Neural progenitor cell (in vitro differentiated cells): ENCODE results near the gene UNC80. TPM values are rescaled to one million over a fixed set of nuclear protein-coding genes. Genes with fewer than 3 reads are reported as not detected.
A peak's percentile ranks its signal among the peaks of the same experiment; 100 is the strongest.

Experiments used
- DNase-seq: peaks from one replicate; pipeline ENCODE4 v3.0.0-alpha.2; 2016; ENCODE audit warnings: low spot score
- H2AFZ ChIP-seq: fragments of 200-600 bp; sonication (generic); replicated peaks from 2 replicates; pipeline ENCODE4 v1.6.1; 2016; ENCODE audit warnings: antibody characterized with exemption
- H3F3A ChIP-seq: fragments of 200-600 bp; sonication (generic); 2 replicates; pipeline ENCODE4 v1.6.1; 2016; ENCODE audit warnings: antibody characterized with exemption, low read depth
- H3K27ac ChIP-seq: fragments of 200-600 bp; sonication (generic); 2 replicates; pipeline ENCODE4 v1.5.1; 2016; ENCODE audit warnings: mild to moderate bottlenecking
- H3K27me3 ChIP-seq: fragments of 200-600 bp; sonication (generic); 2 replicates; pipeline ENCODE4 v1.6.1; 2016; ENCODE audit warnings: mild to moderate bottlenecking, moderate library complexity
- H3K36me3 ChIP-seq: fragments of 200-600 bp; sonication (generic); 2 replicates; pipeline ENCODE4 v1.5.1; 2016
- H3K4me1 ChIP-seq: fragments of 200-600 bp; sonication (generic); 2 replicates; pipeline ENCODE4 v1.6.1; 2016; ENCODE audit warnings: mixed run types
- H3K4me2 ChIP-seq: fragments of 200-600 bp; sonication (generic); 2 replicates; pipeline ENCODE4 v1.6.1; 2016
- H3K4me3 ChIP-seq: fragments of 200-600 bp; sonication (generic); 2 replicates; pipeline ENCODE4 v1.5.1; 2016
- H3K79me2 ChIP-seq: fragments of 200-600 bp; sonication (generic); 2 replicates; pipeline ENCODE4 v1.6.1; 2016; ENCODE audit warnings: low read depth
- H3K9ac ChIP-seq: fragments of 200-600 bp; sonication (generic); 2 replicates; pipeline ENCODE4 v1.6.1; 2016
- H3K9me3 ChIP-seq: fragments of 200-600 bp; sonication (generic); 2 replicates; pipeline ENCODE4 v1.5.1; 2016; ENCODE audit warnings: low read depth
- H4K20me1 ChIP-seq: fragments of 200-600 bp; sonication (generic); 2 replicates; pipeline ENCODE4 v1.6.1; 2016; ENCODE audit warnings: low read depth
- H3K27ac Mint-ChIP-seq: 3 replicates; pipeline ENCODE4 v1.8.0; 2021; ENCODE audit warnings: mixed read lengths
- H3K27me3 Mint-ChIP-seq: 2 replicates; pipeline ENCODE4 v1.8.0; 2022; ENCODE audit warnings: low read depth, mild to moderate bottlenecking, inconsistent platforms, moderate library complexity, mixed read lengths; ENCODE audit not compliant: insufficient read depth
- H3K36me3 Mint-ChIP-seq: 3 replicates; pipeline ENCODE4 v1.8.0; 2021; ENCODE audit warnings: mixed read lengths
- H3K4me1 Mint-ChIP-seq: 3 replicates; pipeline ENCODE4 v1.8.0; 2021; ENCODE audit warnings: mixed read lengths
- H3K4me3 Mint-ChIP-seq: 3 replicates; pipeline ENCODE4 v1.8.0; 2021; ENCODE audit warnings: mild to moderate bottlenecking, moderate library complexity, mixed read lengths
- H3K9me3 Mint-ChIP-seq: 3 replicates; pipeline ENCODE4 v1.8.0; 2020; ENCODE audit warnings: mixed read lengths
- EZH2 ChIP-seq: fragments of 200-600 bp; sonication (generic); IDR thresholded peaks from 2 replicates; pipeline ENCODE4 v1.6.1; 2017; ENCODE audit warnings: antibody characterized with exemption, mild to moderate bottlenecking, moderate library complexity
- EZH2phosphoT487 ChIP-seq: fragments of 200-600 bp; sonication (generic); IDR thresholded peaks from 2 replicates; pipeline ENCODE4 v1.6.1; 2017; ENCODE audit warnings: antibody characterized with exemption
- total RNA-seq: library from RNA; depleted of rRNA; stranded (reverse); fragments of >200 nt; gene quantifications from 2 replicates; pipeline ENCODE4 v1.2.3, GENCODE V29; 2015; ENCODE audit warnings: low replicate concordance
- TF ChIP-seq, protein P1 (sequence below): fragments of 200-600 bp; sonication (generic); IDR thresholded peaks from 2 replicates; pipeline ENCODE4 v1.5.1; 2017; ENCODE audit warnings: antibody characterized with exemption, mild to moderate bottlenecking

The UNC80 gene
- total RNA-seq, 1 donor from 2014 or later: 1.9 TPM

DNA sequence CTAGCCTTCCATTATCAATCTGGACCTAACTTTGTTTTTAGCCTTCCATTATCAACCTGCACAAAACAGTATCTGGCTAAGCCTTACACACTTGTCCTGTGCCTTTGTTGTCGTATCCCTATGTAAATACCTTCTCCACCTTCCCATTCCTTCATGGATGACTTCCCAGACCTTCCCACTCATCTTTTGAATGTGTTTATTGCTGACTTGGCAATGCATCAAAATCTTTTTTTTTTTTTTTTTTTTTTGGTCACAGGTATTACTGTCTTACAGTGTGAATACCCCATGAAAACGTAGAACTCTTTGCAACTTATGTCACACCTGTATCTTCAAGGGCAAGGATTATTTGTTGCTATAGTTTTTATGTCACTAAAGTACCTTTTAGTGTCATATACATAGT, 256.5 kb downstream of the UNC80 start:
- Histone ChIP-seq H3K27ac (peak overlapping the region; percentile 12), H3K4me2 (no peak overlapping the region), H2AFZ (no peak overlapping the region), H3K79me2 (no peaks in the 10 kb centered on the region), H4K20me1 (no peaks in the 10 kb centered on the region), H3K36me3 (peaks cover 4% of the 10 kb centered on the region), H3K4me1 (no peaks in the 10 kb centered on the region), H3K9me3 (no peaks in the 10 kb centered on the region), H3K9ac (no peak overlapping the region), H3K27me3 (no peaks in the 10 kb centered on the region), H3K4me3 (no peak overlapping the region), H3F3A (peaks cover 7% of the 10 kb centered on the region)
- no peaks in the 10 kb centered on the region for H3K4me1 Mint-ChIP-seq
- TF ChIP-seq, protein P1, sequence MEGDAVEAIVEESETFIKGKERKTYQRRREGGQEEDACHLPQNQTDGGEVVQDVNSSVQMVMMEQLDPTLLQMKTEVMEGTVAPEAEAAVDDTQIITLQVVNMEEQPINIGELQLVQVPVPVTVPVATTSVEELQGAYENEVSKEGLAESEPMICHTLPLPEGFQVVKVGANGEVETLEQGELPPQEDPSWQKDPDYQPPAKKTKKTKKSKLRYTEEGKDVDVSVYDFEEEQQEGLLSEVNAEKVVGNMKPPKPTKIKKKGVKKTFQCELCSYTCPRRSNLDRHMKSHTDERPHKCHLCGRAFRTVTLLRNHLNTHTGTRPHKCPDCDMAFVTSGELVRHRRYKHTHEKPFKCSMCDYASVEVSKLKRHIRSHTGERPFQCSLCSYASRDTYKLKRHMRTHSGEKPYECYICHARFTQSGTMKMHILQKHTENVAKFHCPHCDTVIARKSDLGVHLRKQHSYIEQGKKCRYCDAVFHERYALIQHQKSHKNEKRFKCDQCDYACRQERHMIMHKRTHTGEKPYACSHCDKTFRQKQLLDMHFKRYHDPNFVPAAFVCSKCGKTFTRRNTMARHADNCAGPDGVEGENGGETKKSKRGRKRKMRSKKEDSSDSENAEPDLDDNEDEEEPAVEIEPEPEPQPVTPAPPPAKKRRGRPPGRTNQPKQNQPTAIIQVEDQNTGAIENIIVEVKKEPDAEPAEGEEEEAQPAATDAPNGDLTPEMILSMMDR: no peak
- TF ChIP-seq EZH2: no peak
- no peaks in the 10 kb centered on the region for H3K9me3 Mint-ChIP-seq
- no peak overlapping the region for H3K4me3 Mint-ChIP-seq
- H3K27me3 Mint-ChIP-seq: no peaks in the 10 kb centered on the region
- no peak for DNase-seq
- H3K36me3 Mint-ChIP-seq: peaks cover 23% of the 10 kb centered on the region
- H3K27ac Mint-ChIP-seq: no peak overlapping the region

DNA sequence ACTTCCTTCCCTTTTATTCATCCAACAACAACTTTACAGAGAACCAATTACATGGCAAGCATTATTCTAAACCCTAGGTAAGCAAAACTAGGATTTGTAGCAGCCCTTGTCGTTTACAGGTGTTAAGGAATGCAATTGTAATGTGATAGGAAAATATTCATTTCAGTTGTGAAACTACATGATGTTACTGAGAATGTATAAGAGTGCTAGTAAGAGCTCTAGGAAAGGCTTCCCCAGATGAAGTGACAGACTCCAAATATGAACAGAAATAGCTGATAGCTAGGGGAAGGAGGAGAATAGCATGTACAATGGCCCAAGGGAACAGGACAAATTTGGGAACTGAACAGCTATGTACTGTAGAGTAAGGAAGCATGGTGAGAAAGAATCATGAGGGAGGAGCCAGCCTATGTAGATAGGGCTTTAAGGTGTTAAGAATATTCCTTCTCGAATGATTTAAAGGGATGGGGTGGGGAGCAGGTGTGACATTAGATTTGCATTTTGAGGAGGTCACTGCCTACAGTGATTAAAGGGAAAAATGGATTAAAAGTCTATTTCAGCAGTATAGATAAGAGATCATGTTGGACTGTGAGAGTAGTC, 262.6 kb downstream of the UNC80 start:
- H3K27me3 ChIP-seq: no peaks in the 10 kb centered on the region
- no peaks in the 10 kb centered on the region for H3K4me1 Mint-ChIP-seq
- no peak overlapping the region for H3K27ac Mint-ChIP-seq

DNA sequence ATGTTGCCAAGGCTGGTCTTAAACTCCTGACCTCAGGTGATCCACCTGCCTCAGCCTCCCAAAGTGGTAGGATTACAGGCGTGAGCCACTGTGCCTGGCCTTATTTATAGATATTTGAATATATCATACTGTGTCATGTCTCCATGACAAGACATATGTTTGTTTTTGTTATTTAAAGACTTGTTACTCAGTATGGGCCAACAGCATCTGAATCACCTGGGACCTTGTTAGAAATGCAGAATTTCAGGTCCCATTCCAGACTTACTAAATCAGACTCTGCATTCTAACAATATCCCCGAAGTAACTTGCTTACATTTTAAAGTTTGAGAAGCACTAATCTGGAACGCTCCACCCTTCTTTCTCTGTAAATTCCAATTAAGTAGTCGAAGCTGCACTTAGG, 264.0 kb downstream of the UNC80 start:
- no peak for DNase-seq
- no peak overlapping the region for H3K9ac ChIP-seq
- no peaks in the 10 kb centered on the region for H3K79me2 ChIP-seq
- H2AFZ ChIP-seq: no peak overlapping the region
- no peak overlapping the region for H3K27ac ChIP-seq
- no peak overlapping the region for H3K4me3 ChIP-seq
- no peaks in the 10 kb centered on the region for H3F3A ChIP-seq
- no peak overlapping the region for H3K4me3 Mint-ChIP-seq
- H3K4me2 ChIP-seq: no peak overlapping the region
- no peaks in the 10 kb centered on the region for H3K27me3 Mint-ChIP-seq
- peaks cover 2% of the 10 kb centered on the region for H3K9me3 Mint-ChIP-seq
- H3K4me1 Mint-ChIP-seq: no peaks in the 10 kb centered on the region
- no peaks in the 10 kb centered on the region for H3K9me3 ChIP-seq
- H3K27me3 ChIP-seq: no peaks in the 10 kb centered on the region
- H3K4me1 ChIP-seq: no peaks in the 10 kb centered on the region
- H4K20me1 ChIP-seq: no peaks in the 10 kb centered on the region
- no peak overlapping the region for H3K27ac Mint-ChIP-seq
- H3K36me3 ChIP-seq: no peaks in the 10 kb centered on the region
- TF ChIP-seq EZH2phosphoT487 (no peak), EZH2 (no peak)
- TF ChIP-seq, protein P1: no peak
- H3K36me3 Mint-ChIP-seq: peaks cover 16% of the 10 kb centered on the region

More for the DNA sequence above, 262.6 kb downstream of the UNC80 start:
- no peak overlapping the region for H2AFZ ChIP-seq
- no peak for DNase-seq
- no peaks in the 10 kb centered on the region for H3K79me2 ChIP-seq
- H3K9ac ChIP-seq: no peak overlapping the region
- H3K9me3 ChIP-seq: no peaks in the 10 kb centered on the region
- Mint-ChIP-seq H3K9me3 (peaks cover 2% of the 10 kb centered on the region), H3K36me3 (peaks cover 16% of the 10 kb centered on the region), H3K4me3 (no peak overlapping the region), H3K27me3 (no peaks in the 10 kb centered on the region)
- no peak overlapping the region for H3K27ac ChIP-seq
- TF ChIP-seq EZH2 (no peak), EZH2phosphoT487 (no peak)
- TF ChIP-seq, protein P1: no peak
- H3K4me3 ChIP-seq: no peak overlapping the region
- H3K4me2 ChIP-seq: no peak overlapping the region
- no peaks in the 10 kb centered on the region for H3F3A ChIP-seq
- H3K36me3 ChIP-seq: no peaks in the 10 kb centered on the region
- no peaks in the 10 kb centered on the region for H3K4me1 ChIP-seq
- no peaks in the 10 kb centered on the region for H4K20me1 ChIP-seq
